ENCODE measurements around the gene FAIM2.

DNA sequence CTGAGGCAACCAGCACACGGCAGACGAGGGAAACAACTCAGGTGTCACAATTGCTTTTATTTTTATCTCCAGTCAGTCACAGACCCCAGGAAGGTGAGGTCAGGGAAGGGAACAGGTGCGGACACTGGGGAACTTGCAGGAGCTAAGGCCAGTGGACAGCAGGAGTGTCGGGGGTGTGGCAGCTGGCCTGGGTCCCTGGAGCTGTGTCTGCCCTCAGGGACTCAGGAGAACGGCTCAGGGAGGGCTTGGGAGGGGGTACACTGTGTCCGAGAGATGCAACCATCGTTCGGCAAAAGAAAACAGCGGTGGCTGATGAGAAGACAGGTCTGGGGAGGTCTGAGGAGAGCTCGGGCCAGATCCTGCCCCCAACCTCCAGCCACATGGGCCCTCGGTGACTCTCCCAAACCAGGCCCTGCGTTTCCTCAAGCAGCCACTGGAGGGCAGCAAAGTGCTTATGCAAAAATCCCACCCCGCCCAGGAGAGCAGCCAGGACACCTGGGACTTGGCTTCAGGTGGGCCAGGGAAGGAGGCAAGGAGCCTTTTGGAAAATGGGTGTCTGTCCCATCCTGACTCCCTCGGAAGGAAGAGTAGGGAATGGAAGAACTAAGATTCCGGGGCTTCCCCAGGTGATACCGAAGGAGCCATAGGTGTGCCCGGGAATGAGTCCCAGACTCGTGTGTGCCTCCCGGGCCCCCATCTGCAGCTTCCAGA lies 36.7 kb downstream of the FAIM2 start:
- TF ChIP-seq, protein P1, sequence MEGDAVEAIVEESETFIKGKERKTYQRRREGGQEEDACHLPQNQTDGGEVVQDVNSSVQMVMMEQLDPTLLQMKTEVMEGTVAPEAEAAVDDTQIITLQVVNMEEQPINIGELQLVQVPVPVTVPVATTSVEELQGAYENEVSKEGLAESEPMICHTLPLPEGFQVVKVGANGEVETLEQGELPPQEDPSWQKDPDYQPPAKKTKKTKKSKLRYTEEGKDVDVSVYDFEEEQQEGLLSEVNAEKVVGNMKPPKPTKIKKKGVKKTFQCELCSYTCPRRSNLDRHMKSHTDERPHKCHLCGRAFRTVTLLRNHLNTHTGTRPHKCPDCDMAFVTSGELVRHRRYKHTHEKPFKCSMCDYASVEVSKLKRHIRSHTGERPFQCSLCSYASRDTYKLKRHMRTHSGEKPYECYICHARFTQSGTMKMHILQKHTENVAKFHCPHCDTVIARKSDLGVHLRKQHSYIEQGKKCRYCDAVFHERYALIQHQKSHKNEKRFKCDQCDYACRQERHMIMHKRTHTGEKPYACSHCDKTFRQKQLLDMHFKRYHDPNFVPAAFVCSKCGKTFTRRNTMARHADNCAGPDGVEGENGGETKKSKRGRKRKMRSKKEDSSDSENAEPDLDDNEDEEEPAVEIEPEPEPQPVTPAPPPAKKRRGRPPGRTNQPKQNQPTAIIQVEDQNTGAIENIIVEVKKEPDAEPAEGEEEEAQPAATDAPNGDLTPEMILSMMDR (IDR thresholded peaks at IDR 0.05; ENCODE audit: low read depth, low read length) = peak; percentile 87
- TF ChIP-seq EZH2phosphoT487 (IDR thresholded peaks at IDR 0.05; ENCODE audit: low read depth) = no peak

Measured in OCI-LY3 (cell line).